Endodermal cell (in vitro differentiated cells): ENCODE measurements around the gene MRTFA. TPM values are rescaled to one million over a fixed set of nuclear protein-coding genes. Genes with fewer than 3 reads are reported as not detected.

Experiments
- DNase-seq: peaks from one replicate; pipeline ENCODE4 v3.0.0-alpha.2; 2017
- H3K27ac ChIP-seq: 2 replicates; pipeline ENCODE4 v1.5.1; 2013; ENCODE audit warnings: mild to moderate bottlenecking, low read depth, low read length, moderate library complexity
- H3K27me3 ChIP-seq: 2 replicates; pipeline ENCODE4 v1.6.1; 2013; ENCODE audit warnings: mild to moderate bottlenecking, low read length, moderate library complexity; ENCODE audit not compliant: insufficient read depth, control insufficient read depth, poor library complexity, severe bottlenecking
- H3K36me3 ChIP-seq: 2 replicates; pipeline ENCODE4 v1.7.0; 2013; ENCODE audit warnings: mild to moderate bottlenecking, low read length, moderate library complexity; ENCODE audit not compliant: control insufficient read depth, insufficient read depth
- H3K4me1 ChIP-seq: one replicate; pipeline ENCODE4 v1.7.0; 2013; ENCODE audit warnings: low read length; ENCODE audit not compliant: control insufficient read depth, insufficient read depth
- H3K4me3 ChIP-seq: 2 replicates; pipeline ENCODE4 v1.5.1; 2013; ENCODE audit warnings: mild to moderate bottlenecking, low read length, moderate library complexity
- H3K9ac ChIP-seq: 2 replicates; pipeline ENCODE4 v1.6.1; 2013; ENCODE audit warnings: mild to moderate bottlenecking, low read length, moderate library complexity; ENCODE audit not compliant: poor library complexity, severe bottlenecking; ENCODE audit errors: extremely low read depth
- H3K9me3 ChIP-seq: 2 replicates; pipeline ENCODE4 v1.6.1; 2013; ENCODE audit warnings: mild to moderate bottlenecking, low read length, moderate library complexity; ENCODE audit not compliant: control insufficient read depth
- H3K27ac Mint-ChIP-seq: 2 replicates; pipeline ENCODE4 v1.8.0; 2020; ENCODE audit warnings: mixed read lengths
- H3K27me3 Mint-ChIP-seq: 2 replicates; pipeline ENCODE4 v1.8.0; 2021; ENCODE audit warnings: mild to moderate bottlenecking, mixed read lengths; ENCODE audit not compliant: insufficient read depth
- H3K36me3 Mint-ChIP-seq: 2 replicates; pipeline ENCODE4 v1.8.0; 2020; ENCODE audit warnings: low read depth, mixed read lengths
- H3K4me1 Mint-ChIP-seq: 2 replicates; pipeline ENCODE4 v1.8.0; 2020; ENCODE audit warnings: mixed read lengths
- H3K4me3 Mint-ChIP-seq: 2 replicates; pipeline ENCODE4 v1.8.0; 2020; ENCODE audit warnings: mild to moderate bottlenecking, moderate library complexity, mixed read lengths
- H3K9me3 Mint-ChIP-seq: 2 replicates; pipeline ENCODE4 v1.8.0; 2020; ENCODE audit warnings: mild to moderate bottlenecking, mixed read lengths
- WGBS, 2 experiments: methylation state at CpG; one replicate each; pipeline versions ENCODE4 v1.1.5 to v1.1.7; 2013; ENCODE audit warnings: missing lambda C conversion rate in 2 of 2, mixed read lengths in 1 of 2; ENCODE audit not compliant: insufficient coverage in 1 of 2, insufficient read length in 1 of 2; 5-methylcytosine and 5-hydroxymethylcytosine counted together
- long read RNA-seq, 4 experiments: library from polyadenylated mRNA in 2 of 4; library from RNA in 1 of 4; library from capped mRNA in 1 of 4; stranded (forward) in 3 of 4; unstranded in 1 of 4; transcript quantifications; one replicate each; pipeline ENCODE4 v2.0.0, GENCODE V29; 2020 to 2021; ENCODE audit warnings: inconsistent platforms in 1 of 4
- polyA plus RNA-seq, 2 experiments: library from polyadenylated mRNA; stranded (reverse); fragments of 50-300 nt; gene quantifications; one replicate each; pipeline ENCODE4 v1.2.3, GENCODE V29; 2013
- total RNA-seq, 2 donors: library from RNA; stranded (reverse); fragmentation: NEBNext Ultra II Directional in 1 of 2; extraction: Animal tissue kit (Norgen Biotek cat#: 25700) in 1 of 2; gene quantifications; 2 replicates in 1 of 2; 3 replicates in 1 of 2; pipeline ENCODE4 v1.2.1, GENCODE V29; 2021
- TF ChIP-seq, protein P1 (sequence below): fragments of 200-600 bp; sonication (generic); conservative IDR thresholded peaks from 2 replicates; pipeline ENCODE4 v1.5.0; 2021; ENCODE audit warnings: antibody characterized with exemption, mild to moderate bottlenecking

MRTFA gene
- 10 to 100 TPM; 43.3 to 44.7 TPM for total RNA-seq
- 24.1 TPM for polyA plus RNA-seq (2013, experiment 1 of 2)
- polyA plus RNA-seq (2013, experiment 2 of 2): 25.4 TPM
- long read RNA-seq, experiment 1, full-length matches to known transcripts: 1 of 12 reads
- long read RNA-seq, experiment 1, partial matches to known transcripts: 7 of 12 reads
- long read RNA-seq, experiment 1, other reads (novel, unspliced or antisense): 4 of 12 reads
- long read RNA-seq, experiment 2, full-length matches to known transcripts: 12 of 31 reads
- long read RNA-seq, experiment 2, partial matches to known transcripts: 3 of 31 reads
- long read RNA-seq, experiment 2, other reads (novel, unspliced or antisense): 16 of 31 reads
- long read RNA-seq, experiment 3, partial matches to known transcripts: 5 of 16 reads
- long read RNA-seq, experiment 3, other reads (novel, unspliced or antisense): 10 of 16 reads
- long read RNA-seq, experiment 4, partial matches to known transcripts: 1 of 3 reads
- long read RNA-seq, experiment 4, other reads (novel, unspliced or antisense): 2 of 3 reads

DNA sequence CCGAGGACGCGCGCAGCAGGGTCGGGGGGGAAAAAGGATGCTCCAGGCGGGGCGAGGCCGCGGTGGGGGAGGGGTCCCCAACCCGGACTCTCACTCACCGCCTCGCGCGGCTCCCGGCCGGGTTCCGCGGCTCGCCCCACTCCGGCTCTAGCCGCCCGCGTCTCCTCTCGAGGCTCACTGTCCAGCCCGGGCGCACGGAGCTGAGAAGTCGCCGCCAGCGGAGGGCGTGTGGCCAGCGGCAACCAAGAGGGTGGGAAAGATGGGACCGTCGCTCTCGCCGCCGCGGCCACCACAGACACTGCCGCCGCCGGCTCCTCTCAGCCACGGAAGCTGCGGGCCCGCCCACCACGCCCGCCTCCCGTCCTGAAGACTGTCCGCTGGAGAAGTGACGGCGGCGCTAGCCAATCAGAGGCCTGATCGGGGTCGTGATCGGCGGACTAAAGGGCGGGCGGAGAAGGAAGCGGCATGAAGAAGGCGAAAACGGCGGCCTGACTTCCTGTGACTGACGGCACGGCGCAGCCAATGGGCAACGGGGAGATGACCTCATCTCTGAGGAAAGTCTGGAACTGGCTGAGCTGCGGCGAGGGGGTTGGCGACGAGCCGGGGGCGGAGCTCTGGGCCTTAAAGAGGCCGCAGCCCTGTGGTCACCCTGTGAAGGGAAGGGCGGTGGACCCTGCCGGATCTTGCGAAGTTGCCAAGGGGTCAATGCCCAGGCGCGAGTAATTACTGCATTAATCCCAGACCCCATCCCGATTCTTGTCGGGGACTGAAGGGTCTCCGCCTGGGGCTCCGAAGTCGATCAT is at the start of gene MRTFA:
Gene MRTFA, minus strand, starts transcription at position 340 of the 803 bp plus-strand sequence.
- H3K4me3 Mint-ChIP-seq: peak within 1 kb of the TSS; percentile 81
- peaks cover 4% of the 10 kb centered on the region for H3K27me3 Mint-ChIP-seq
- peaks cover 12% of the 10 kb centered on the region for H3K4me1 Mint-ChIP-seq
- TF ChIP-seq, protein P1, sequence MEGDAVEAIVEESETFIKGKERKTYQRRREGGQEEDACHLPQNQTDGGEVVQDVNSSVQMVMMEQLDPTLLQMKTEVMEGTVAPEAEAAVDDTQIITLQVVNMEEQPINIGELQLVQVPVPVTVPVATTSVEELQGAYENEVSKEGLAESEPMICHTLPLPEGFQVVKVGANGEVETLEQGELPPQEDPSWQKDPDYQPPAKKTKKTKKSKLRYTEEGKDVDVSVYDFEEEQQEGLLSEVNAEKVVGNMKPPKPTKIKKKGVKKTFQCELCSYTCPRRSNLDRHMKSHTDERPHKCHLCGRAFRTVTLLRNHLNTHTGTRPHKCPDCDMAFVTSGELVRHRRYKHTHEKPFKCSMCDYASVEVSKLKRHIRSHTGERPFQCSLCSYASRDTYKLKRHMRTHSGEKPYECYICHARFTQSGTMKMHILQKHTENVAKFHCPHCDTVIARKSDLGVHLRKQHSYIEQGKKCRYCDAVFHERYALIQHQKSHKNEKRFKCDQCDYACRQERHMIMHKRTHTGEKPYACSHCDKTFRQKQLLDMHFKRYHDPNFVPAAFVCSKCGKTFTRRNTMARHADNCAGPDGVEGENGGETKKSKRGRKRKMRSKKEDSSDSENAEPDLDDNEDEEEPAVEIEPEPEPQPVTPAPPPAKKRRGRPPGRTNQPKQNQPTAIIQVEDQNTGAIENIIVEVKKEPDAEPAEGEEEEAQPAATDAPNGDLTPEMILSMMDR: peak; percentile 16
- no peaks in the 10 kb centered on the region for H3K9me3 Mint-ChIP-seq
- H3K36me3 ChIP-seq: no peaks in the 10 kb centered on the region
- H3K27me3 ChIP-seq: no peaks in the 10 kb centered on the region
- H3K4me1 ChIP-seq: peaks cover 3% of the 10 kb centered on the region
- H3K9me3 ChIP-seq: no peaks in the 10 kb centered on the region
- H3K27ac ChIP-seq: peak within 1 kb of the TSS; percentile 87
- 0 to 2% methylated on average over 35 to 82 of the region's 82 CpGs for WGBS, 2 experiments
- H3K36me3 Mint-ChIP-seq: peaks cover 4% of the 10 kb centered on the region
- H3K4me3 ChIP-seq: peak within 1 kb of the TSS; percentile 88
- H3K9ac ChIP-seq: peak within 1 kb of the TSS; percentile 65
- peak within 1 kb of the TSS; percentile 96 for H3K27ac Mint-ChIP-seq
- peak; percentile 100 for DNase-seq

- no peak for DNase-seq
- TF ChIP-seq, protein P1: no peak
- H3K9ac ChIP-seq: no peak overlapping the region
- peak overlapping the region; percentile 53 for H3K4me3 Mint-ChIP-seq
- H3K9me3 ChIP-seq: no peaks in the 10 kb centered on the region
- 92 to 100% methylated on average over 3 of the region's 3 CpGs for WGBS, 2 experiments
- H3K27me3 Mint-ChIP-seq: peaks cover 18% of the 10 kb centered on the region
- H3K4me3 ChIP-seq: peak overlapping the region; percentile 0
- H3K27me3 ChIP-seq: peaks cover 6% of the 10 kb centered on the region
- no peaks in the 10 kb centered on the region for H3K9me3 Mint-ChIP-seq
- no peaks in the 10 kb centered on the region for H3K4me1 ChIP-seq
- no peak overlapping the region for H3K27ac Mint-ChIP-seq
- peaks cover 32% of the 10 kb centered on the region for H3K4me1 Mint-ChIP-seq
- H3K36me3 Mint-ChIP-seq: no peaks in the 10 kb centered on the region
- H3K27ac ChIP-seq: no peak overlapping the region
- no peaks in the 10 kb centered on the region for H3K36me3 ChIP-seq
Measured at GRCh38 chr22:40685406-40685805, 48.9 kb upstream of the MRTFA start.

DNA sequence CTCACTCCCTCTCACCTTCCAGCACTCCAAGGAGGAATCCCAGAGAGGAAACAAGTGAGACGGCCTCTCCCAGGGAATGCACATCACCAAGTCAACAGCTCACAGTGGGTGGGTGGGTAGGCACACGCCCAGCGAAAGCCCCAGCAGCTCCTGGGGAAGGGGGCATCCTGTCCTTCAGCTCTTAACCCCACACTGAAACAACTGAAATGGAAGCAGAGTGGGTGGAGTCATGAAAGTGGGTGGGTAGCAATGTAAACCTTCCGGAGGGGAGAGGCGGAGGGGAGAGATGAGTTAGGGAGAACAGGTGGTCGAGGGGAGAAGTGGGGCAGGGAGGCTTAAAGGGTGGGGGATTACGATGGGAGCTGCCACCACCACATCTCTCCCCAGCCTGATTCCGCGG is 48.2 kb upstream of the MRTFA start:
- Mint-ChIP-seq H3K27ac (peak overlapping the region; percentile 79), H3K9me3 (no peaks in the 10 kb centered on the region), H3K36me3 (no peaks in the 10 kb centered on the region), H3K4me1 (peaks cover 32% of the 10 kb centered on the region), H3K4me3 (peak overlapping the region; percentile 53), H3K27me3 (peaks cover 11% of the 10 kb centered on the region)
- DNase-seq: peak; percentile 93
- TF ChIP-seq, protein P1: no peak
- Histone ChIP-seq H3K4me3 (peak overlapping the region; percentile 0), H3K36me3 (no peaks in the 10 kb centered on the region), H3K4me1 (peaks cover 6% of the 10 kb centered on the region), H3K27me3 (peaks cover under 1% of the 10 kb centered on the region), H3K9ac (no peak overlapping the region), H3K9me3 (no peaks in the 10 kb centered on the region), H3K27ac (no peak overlapping the region)
- WGBS, 2 experiments: 0 to 17% methylated on average over 1 to 8 of the region's 9 CpGs
